CD4-positive, alpha-beta T cell treated with Interleukin-21 for 1 hour (primary cell): Measurements from ENCODE around the gene SEMA4D.

Experiments used
- DNase-seq: peaks from one replicate; pipeline ENCODE4 v3.0.0-alpha.2; 2020

SEMA4D gene

GRCh38 chr9:89464300-89464901 is 33.5 kb downstream of the SEMA4D start:
- DNase-seq: no peak

DNA sequence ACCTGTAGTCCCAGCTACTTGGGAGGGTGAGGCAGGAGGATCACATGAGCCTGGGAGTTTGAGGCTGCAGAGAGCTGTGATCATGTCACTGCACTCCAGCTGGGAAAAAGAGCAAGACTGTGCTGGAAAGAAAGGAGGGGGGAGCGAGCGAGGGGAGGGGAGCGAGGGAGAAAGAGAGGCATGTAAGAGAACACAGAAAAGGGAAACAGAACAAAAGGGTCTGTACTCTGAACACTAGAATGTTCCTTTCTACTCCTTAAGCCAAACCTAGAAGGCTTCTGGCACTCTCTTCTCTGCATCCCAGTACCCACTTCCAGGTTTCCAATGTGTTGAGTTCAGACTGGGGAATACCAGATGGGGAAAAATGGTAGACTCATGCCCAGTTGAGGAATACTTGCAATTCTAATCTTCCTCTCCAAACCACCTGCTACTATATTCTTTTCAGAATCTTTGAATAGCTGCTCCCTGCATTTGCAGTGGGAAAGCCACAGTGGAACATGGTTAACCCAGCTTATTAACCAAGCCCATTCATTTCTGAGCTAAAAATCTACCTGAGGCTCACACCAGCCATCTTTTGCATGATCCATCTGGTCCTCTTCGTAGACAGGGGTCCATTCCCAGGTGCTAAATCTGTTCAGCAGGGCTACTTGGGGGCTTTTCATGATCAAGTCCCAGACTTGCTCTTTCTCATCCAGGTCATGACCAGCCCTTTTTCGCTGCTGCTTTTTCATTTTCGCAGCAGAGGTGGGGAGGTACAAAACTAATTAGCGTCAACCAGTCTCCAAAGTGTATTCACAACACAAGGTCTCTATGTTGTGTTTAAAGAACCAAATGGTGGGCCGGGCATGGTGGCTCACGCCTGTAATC is 34.9 kb downstream of the SEMA4D start:
- DNase-seq: no peak

DNA sequence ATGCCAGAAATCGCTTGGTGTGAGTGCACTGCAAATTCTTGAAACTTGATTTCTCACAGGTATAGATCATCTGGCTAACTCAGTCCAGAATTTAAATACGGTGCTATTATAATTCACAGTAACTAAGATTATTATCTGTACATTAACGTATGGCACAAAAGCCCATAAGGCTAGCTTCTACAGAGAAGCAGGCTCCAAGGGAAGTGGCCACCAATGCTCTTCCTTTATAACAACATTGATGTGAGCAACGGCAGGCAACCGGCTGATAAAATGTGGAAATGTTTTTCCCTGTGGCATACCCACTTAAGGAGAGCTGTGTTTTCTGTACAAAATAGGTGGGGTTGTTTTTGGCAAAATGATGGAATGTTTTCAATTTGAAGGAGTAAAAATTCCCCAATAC is 35.7 kb downstream of the SEMA4D start:
- no peak for DNase-seq

DNA sequence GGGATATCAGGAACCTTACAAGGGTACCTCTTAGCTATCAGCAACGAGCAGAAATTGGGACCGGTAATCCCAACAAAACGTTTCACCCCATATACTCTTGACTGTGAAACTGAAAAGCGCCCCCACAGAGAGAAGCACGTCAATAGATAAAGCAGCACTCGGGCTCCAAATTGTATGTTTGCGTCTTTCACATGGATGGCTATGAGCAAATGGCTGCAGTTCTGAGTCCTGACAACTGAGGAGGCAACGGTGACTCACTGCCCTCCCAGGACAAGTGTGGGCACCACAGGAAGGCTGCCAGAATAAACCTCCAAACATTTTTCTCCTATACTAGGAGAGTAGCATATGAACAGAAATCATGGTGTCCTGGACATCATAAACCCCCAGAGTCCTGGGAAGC is 36.6 kb downstream of the SEMA4D start:
- DNase-seq: no peak

DNA sequence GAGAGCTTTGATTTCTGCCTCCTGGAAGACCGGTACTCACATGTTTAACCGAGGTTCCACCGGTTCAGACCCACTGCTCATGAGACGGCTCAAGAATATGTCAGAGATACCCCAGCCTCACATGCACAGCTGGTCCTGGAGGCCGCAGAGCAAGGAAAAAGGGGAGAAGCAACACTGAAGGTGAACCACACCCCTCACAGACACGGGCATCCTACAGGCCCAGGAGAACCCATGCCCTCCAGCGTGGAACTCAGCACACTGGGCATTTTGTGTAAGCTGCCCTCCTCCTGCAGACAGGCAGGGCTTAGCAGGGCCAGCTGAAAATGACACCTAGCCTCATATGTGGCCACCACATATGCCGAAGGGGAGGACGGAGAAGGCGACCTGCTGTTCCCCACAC is 37.4 kb downstream of the SEMA4D start:
- DNase-seq: no peak

DNA sequence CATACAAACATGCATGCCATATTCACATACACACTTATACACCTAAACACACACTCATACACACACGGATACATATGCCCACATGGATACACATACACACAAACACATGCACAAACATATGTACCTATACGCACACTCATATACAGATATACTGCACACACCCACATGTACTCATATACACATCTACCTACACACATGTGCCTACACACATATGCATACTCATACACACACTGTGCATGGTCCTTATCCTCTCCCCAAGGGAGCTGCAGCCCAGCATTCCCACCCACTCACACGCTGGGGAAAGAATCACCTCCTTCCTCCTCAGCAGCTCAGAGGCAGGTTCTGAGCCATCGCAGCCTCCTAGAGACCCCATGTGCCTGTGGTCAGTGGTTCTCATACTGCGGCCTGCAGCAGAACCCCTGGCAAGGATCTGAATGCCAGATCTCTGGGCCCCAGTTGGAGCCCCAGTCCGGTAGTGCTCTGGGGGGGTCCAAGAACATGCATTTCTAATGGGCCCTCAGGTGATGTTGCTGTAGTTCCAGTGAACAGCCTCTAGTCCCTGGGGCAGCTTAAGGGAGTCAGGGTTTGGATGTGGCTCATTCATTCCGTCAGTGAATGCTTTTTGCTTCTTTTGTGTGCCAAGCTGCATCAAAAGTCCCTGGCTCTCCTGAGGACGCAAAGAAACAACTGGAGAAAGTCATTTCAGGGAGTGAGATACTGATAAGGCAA is 39.0 kb downstream of the SEMA4D start:
- no peak for DNase-seq

- DNase-seq: no peak
Observed at GRCh38 chr9:89457376-89457855, 40.5 kb downstream of the SEMA4D start.

- DNase-seq: peak; percentile 54
Observed at GRCh38 chr9:89455356-89455824, 42.5 kb downstream of the SEMA4D start.

GRCh38 chr9:89454498-89455355 is 43.2 kb downstream of the SEMA4D start:
- no peak for DNase-seq

DNA sequence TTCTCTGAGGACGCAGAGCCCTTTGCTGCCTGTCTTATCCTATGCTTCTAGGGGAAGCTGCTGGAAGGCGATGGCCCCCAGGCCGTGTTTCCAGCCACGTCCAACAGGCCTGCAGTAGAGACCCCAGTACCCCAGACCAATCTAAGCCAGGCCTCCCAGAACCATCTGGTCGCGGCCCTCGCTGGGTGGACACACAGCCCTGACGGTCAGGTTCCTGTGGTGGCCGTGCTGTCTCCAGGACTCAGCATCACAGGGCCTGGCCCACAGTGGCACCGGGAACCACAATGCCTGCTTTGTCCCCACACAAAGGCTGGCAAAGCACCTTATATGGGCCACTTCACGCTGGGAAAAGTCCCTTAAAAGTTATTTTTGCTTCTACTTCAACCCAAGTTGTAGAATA is 44.5 kb downstream of the SEMA4D start:
- DNase-seq: no peak

- DNase-seq: no peak
Observed at GRCh38 chr9:89452561-89452960, 45.4 kb downstream of the SEMA4D start.

DNA sequence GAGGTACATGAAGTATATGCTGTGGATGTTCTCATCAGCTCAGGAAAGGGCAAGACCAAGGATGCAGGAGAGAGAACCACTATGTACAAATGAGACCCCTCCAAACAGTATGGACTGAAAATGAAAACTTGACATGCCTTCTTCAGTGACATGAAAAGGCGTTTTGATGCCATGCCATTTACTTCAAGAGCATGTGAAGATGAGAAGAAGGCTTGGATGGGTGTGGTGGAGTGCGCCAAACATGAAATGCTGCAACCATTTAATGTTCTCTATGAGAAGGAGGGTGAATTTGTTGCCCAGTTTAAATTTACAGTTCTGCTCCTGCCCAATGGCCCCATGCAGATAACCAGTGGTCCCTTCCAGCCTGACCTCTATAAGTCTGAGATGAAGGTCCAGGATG is 47.7 kb downstream of the SEMA4D start:
- no peak for DNase-seq

DNA sequence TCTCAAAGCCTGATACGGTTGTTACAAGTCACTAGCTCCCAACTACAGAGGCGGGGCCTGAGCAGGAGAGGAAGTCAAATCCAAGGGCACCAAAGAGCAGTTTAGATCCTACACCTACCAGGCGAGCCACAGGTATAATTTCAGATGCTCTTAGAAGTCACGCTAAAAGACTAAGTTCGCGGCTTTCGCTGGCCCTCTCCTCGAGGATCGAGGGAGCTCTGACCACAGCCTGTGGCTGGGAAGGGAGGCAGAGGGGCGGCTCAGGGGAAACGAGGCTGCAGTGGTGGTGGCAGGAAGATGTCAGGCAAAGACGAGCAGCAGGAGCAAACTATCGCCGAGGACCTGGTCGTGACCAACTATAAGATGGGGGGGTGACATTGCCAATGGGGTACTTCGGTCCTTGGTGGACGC is 48.6 kb downstream of the SEMA4D start:
- no peak for DNase-seq

DNA sequence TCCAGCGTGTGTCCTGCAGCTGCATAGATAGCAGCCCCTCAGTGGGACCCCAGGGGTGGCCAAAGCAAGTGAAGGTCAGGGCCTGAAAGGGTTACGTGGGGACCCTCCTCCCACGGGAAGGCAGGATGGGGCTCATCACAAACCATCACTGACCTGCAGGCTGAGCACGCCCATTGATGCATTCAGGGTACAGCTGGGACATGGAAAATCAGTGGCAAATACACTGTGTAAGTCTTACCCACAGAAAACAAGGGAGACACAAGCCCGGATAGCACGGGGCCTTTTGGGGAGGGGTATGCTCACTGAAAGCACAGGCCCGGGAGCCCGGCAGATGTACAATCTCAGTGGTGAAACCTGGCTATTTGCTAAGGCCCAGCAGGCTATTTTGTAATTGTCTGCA is 49.1 kb downstream of the SEMA4D start:
- DNase-seq: no peak

DNA sequence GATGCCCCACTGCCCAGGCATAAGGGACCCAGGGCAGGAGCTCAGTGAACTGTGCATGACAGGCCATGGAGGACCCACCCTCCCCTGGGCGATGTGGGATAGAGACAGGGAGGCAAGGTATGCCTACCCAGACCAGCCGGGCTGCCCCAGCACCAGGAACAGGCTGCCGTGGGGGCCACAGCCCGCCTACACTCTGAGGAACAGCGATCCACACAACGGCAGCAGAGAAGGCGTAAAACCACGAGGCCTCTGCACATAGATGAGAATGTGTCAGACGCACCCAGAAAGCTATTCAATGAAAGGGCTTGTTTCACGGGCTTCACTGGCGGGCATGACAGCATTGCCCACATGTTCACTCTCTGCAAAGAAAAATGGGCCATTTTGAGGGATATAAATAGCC is 49.5 kb downstream of the SEMA4D start:
- peak; percentile 41 for DNase-seq

- DNase-seq: no peak
Observed at GRCh38 chr9:89447416-89447815, 50.5 kb downstream of the SEMA4D start.

DNA sequence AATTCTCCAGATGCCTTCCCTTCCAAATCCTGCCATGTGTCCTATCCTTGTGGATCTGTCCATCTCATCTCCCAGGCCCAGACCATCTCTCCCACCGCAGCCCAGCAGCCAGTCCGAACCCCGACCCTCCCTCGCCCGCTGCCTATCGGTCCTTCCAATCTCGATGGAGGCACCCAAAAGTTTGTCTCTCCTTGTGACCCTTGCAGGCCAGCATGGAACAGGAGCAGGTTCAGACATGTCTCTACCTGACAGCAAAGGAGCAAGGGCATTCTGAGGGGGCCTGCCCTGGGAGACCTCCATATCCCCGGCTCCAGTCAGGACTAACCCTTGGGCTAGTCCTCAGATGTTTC is 51.0 kb downstream of the SEMA4D start:
- DNase-seq: no peak

DNA sequence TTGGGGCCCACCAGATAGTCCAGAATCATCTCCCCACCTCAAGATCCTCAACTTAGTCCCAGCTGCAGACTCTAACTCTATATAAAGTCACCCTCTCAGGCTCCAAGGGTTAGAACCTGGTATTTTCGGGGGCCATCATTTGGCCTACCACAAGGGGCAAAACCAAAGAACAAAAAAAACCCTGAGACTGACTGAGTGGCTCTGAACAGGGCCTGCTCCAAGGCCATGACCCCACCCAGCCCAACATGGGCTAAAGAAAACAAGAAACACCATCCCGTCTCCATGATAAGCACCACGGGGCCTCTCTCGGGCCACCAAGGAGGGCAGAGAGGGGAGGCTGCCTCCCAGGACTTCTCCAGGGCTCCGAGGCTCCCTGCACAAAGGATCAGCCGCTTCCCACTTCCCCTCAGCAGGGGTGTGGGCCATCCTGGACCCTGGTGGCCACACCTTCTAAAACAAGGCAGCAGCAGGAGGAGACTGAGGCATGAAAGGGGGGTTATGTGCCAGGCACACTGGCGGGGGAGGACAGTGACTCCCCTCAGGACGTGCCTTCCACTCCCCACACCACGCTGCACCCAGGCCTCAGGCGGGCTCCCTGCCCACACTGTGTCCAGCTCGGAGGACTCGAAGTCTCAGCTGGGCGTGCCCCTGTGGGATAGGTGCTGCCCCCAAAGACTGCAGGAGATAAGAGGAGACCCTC is 51.5 kb downstream of the SEMA4D start:
- DNase-seq: no peak

DNA sequence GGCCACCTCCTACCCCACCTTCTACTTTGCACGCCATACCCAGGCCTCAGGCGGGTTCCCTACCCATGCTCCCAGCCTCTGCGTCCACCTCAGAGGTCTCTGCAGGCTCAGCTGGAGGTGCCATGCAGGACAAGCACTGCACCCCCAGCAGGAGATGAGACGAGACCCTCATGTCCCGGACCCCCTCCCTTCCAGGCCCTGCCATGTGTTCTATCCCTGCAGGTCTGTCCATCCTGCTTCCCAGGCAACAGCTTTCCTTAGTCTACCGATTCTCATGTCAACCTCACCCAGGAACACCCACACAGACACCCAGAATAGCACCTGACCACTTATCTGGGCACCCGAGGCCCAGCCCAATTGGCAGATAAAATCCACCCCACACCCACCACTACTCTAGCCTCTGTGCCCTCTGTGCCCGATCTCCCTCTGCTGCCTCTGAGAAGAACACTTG is 52.1 kb downstream of the SEMA4D start:
- no peak for DNase-seq

DNA sequence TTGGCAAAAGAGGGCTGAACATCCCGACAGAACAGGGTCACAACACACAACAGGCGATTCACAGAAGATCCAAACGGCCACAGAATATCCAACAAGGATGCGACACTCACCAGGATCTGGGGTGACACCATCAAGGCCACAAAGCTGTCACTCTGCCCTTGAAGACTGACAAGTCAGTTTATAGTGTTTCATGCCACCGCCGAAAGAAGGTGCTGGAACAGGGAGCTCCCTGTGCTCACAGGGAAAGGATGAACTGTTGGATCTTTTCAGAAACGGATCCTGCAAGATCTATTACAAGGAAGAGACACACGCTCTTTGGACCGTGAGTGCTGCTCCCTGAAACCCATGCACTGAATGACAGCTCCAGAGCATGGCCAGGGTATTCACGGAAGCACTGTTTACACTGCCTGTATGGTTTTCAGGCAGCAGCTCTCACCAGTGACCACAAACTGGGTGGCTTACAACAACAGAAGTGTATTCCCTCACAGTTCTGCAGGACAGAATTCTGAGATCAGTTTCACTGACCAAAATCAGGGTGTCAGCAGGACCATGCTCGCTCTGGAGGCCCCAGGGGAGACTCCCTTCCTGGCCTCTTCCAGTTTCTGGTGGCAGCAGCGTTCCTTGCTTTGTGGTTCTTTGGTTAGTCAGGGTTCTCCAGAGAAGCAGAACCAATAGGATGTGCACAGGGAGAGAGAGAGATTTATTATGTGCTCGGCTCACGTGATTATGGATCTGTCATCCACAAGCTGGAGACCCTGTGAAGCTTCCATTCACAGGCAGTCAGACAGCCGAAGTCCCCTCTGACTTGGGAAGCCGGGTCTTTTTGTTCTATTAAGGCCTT is 52.8 kb downstream of the SEMA4D start:
- no peak for DNase-seq

DNA sequence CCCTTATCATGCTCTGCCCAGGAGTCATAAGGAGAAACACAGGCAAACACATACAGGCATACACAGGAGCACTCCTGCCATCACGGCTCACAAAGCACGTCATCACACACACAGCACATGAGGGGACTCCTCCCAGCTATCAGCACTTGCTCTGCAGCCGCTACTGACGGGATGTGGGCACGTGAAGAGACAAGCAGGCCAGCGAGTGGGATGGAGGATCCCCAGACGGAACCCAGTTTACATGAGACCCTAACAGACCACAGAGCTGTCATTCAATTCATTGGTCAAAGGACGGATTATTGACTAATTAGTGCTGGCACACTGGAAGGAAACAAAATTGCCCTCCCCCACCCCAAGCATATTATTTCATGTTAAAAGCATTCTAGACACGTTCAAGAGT is 53.6 kb downstream of the SEMA4D start:
- DNase-seq: peak; percentile 73
